Neuronal stem cell (in vitro differentiated cells): ENCODE measurements around the gene KCNJ6.
A peak's percentile ranks its signal among the peaks of the same experiment; 100 is the strongest.

Experiments
- DNase-seq: peaks from one replicate; pipeline ENCODE4 v3.0.0-alpha.2; 2013; ENCODE audit warnings: low spot score
- H2AFZ ChIP-seq: one replicate; pipeline ENCODE4 v1.6.1; 2013; ENCODE audit warnings: mild to moderate bottlenecking, low read length, inconsistent platforms
- H2AK5ac ChIP-seq: 2 replicates; pipeline ENCODE4 v1.6.1; 2013; ENCODE audit warnings: low read depth, mild to moderate bottlenecking, inconsistent platforms, low read length, moderate library complexity, mixed read lengths
- H2BK120ac ChIP-seq: 2 replicates; pipeline ENCODE4 v1.6.1; 2013; ENCODE audit warnings: low read depth, mild to moderate bottlenecking, inconsistent platforms, low read length, moderate library complexity, mixed read lengths
- H2BK12ac ChIP-seq: one replicate; pipeline ENCODE4 v1.6.1; 2013; ENCODE audit warnings: low read length, inconsistent platforms
- H2BK15ac ChIP-seq: 2 replicates; pipeline ENCODE4 v1.6.1; 2013; ENCODE audit warnings: mild to moderate bottlenecking, low read length, inconsistent platforms, mixed read lengths
- H2BK5ac ChIP-seq: one replicate; pipeline ENCODE4 v1.6.1; 2013; ENCODE audit warnings: inconsistent platforms, mild to moderate bottlenecking, low read length, moderate library complexity
- H3K14ac ChIP-seq: one replicate; pipeline ENCODE4 v1.6.1; 2013; ENCODE audit warnings: low read length, inconsistent platforms
- H3K18ac ChIP-seq: 2 replicates; pipeline ENCODE4 v1.6.1; 2013; ENCODE audit warnings: low read length, inconsistent platforms
- H3K23ac ChIP-seq: 2 replicates; pipeline ENCODE4 v1.6.1; 2013; ENCODE audit warnings: low read depth, mild to moderate bottlenecking, mixed read lengths, low read length, inconsistent platforms; ENCODE audit not compliant: poor library complexity
- H3K27ac ChIP-seq: replicated peaks from 3 replicates; pipeline ENCODE4 v1.5.1; 2013; ENCODE audit warnings: low read length, inconsistent platforms
- H3K27me3 ChIP-seq, 3 experiments: 2 replicates each; pipeline ENCODE4 v1.6.1; 2013; ENCODE audit warnings: low read length in 3 of 3, mild to moderate bottlenecking in 2 of 3, inconsistent platforms in 1 of 3, low read depth in 1 of 3, mixed read lengths in 1 of 3, moderate library complexity in 1 of 3; ENCODE audit not compliant: control insufficient read depth in 3 of 3, insufficient read depth in 3 of 3
- H3K36me3 ChIP-seq, 2 donors: replicated peaks in 1 of 2; 2 replicates each; pipeline ENCODE4 v1.6.1; 2013; ENCODE audit warnings: low read length in 2 of 2; ENCODE audit not compliant: control insufficient read depth in 2 of 2, insufficient read depth in 2 of 2
- H3K4ac ChIP-seq: 2 replicates; pipeline ENCODE4 v1.6.1; 2013; ENCODE audit warnings: inconsistent platforms, mild to moderate bottlenecking, low read length, moderate library complexity
- H3K4me1 ChIP-seq, 2 donors: 1 replicate in 1 of 2; 2 replicates in 1 of 2; pipeline ENCODE4 v1.6.1; 2013; ENCODE audit warnings: low read length in 2 of 2, low read depth in 1 of 2; ENCODE audit not compliant: control insufficient read depth in 2 of 2, insufficient read depth in 1 of 2
- H3K4me2 ChIP-seq: one replicate; pipeline ENCODE4 v1.6.1; 2013; ENCODE audit warnings: mild to moderate bottlenecking, low read length, inconsistent platforms; ENCODE audit not compliant: insufficient read depth, poor library complexity, severe bottlenecking
- H3K4me3 ChIP-seq, 2 donors: 2 replicates each; pipeline ENCODE4 v1.5.1; 2013; ENCODE audit warnings: low read length in 2 of 2, mild to moderate bottlenecking in 2 of 2, inconsistent platforms in 1 of 2, moderate library complexity in 1 of 2
- H3K79me1 ChIP-seq: one replicate; pipeline ENCODE4 v1.6.1; 2013; ENCODE audit warnings: low read depth, mild to moderate bottlenecking, inconsistent platforms, low read length, moderate library complexity
- H3K9ac ChIP-seq: one replicate; pipeline ENCODE4 v1.6.1; 2013; ENCODE audit warnings: mild to moderate bottlenecking, low read depth, low read length, inconsistent platforms; ENCODE audit not compliant: poor library complexity
- H3K9me3 ChIP-seq, 2 donors: replicated peaks in 1 of 2; 2 replicates each; pipeline versions ENCODE3 to v1.6.1; 2013; ENCODE audit warnings: low read length in 2 of 2, mild to moderate bottlenecking in 2 of 2, inconsistent platforms in 1 of 2, low read depth in 1 of 2, mixed read lengths in 1 of 2, moderate library complexity in 1 of 2; ENCODE audit not compliant: control insufficient read depth in 2 of 2, insufficient read depth in 1 of 2
- H4K8ac ChIP-seq: one replicate; pipeline ENCODE4 v1.6.1; 2013; ENCODE audit warnings: low read depth, mild to moderate bottlenecking, inconsistent platforms, low read length, moderate library complexity
- H4K91ac ChIP-seq: one replicate; pipeline ENCODE4 v1.6.1; 2013; ENCODE audit warnings: low read length, low read depth, mild to moderate bottlenecking, inconsistent platforms; ENCODE audit not compliant: poor library complexity
- WGBS, 2 donors: extraction: QIAGEN DNeasy Blood & Tissue Kit; methylation state at CpG; one replicate each; pipeline ENCODE4 v1.1.7; 2013; ENCODE audit warnings: missing lambda C conversion rate in 2 of 2, mixed read lengths in 1 of 2; ENCODE audit not compliant: insufficient read length in 2 of 2, insufficient replicate concordance in 1 of 2; ENCODE audit errors: extremely low coverage in 2 of 2; 5-methylcytosine and 5-hydroxymethylcytosine counted together

Gene KCNJ6

GRCh38 chr21:37659874-37660273 lies 256.4 kb downstream of the KCNJ6 start:
- Histone ChIP-seq H3K27ac (no peak overlapping the region), H2AFZ (no peak overlapping the region), H4K8ac (no peak overlapping the region), H4K91ac (no peak overlapping the region), H3K4me1 (peaks cover 0 to 1% of the 10 kb centered on the region in 2 donors), H2AK5ac (no peak overlapping the region), H3K9me3 (no peaks in the 10 kb centered on the region), H3K18ac (no peak overlapping the region), H3K4me2 (no peak overlapping the region), H3K36me3 (no peaks in the 10 kb centered on the region), H3K79me1 (no peaks in the 10 kb centered on the region), H3K4me3 (no peak overlapping the region), H2BK120ac (no peak overlapping the region), H3K27me3 (no peaks in the 10 kb centered on the region), H3K4ac (no peak overlapping the region), H3K9ac (no peak overlapping the region), H3K23ac (no peak overlapping the region), H2BK5ac (no peak overlapping the region), H2BK12ac (no peak overlapping the region), H3K14ac (no peak overlapping the region), H2BK15ac (no peak overlapping the region)
- WGBS, 2 donors: no CpG with 5 or more reads among the region's 1 CpG
- DNase-seq: no peak

DNA sequence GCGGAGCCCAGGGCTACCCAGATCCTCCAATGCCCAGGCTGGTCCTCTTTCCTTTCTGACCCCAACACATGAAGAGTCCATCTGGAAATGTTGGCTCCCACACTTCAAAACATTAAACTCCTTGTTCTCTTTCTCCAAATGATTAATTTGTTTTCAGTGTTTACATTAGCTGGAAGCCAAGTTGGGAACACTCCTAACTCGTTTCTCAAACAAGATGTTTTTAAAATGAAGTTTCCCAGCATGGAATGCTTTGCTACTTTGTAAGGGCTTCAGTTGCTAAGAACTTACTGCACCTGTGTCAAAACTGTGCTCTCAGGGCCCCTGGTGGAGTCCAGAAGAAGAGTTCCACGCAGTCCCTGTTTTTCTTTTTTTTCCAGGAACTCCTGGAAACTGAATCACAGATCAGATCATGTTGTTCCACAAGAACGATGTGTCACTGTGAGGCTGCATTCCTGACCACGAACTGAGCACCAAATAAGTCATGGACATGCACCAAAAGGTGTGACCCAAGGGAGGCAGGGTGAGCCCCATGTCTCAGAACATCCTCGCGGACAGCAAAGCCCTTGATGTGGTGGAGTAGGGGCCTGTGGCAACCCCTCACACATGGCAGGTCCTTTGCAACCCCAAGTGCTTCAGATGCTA lies 257.3 kb downstream of the KCNJ6 start:
- H2BK15ac ChIP-seq: no peak overlapping the region
- no peak overlapping the region for H2AFZ ChIP-seq
- H3K23ac ChIP-seq: peak overlapping the region; percentile 13
- peak overlapping the region; percentile 77 for H3K18ac ChIP-seq
- H4K8ac ChIP-seq: no peak overlapping the region
- no peak overlapping the region for H3K4me2 ChIP-seq
- no peak overlapping the region for H3K4me3 ChIP-seq
- no peak overlapping the region for H3K4ac ChIP-seq
- H3K9ac ChIP-seq: no peak overlapping the region
- WGBS, 2 donors: no CpG with 5 or more reads among the region's 7 CpGs
- H2BK12ac ChIP-seq: no peak overlapping the region
- H4K91ac ChIP-seq: no peak overlapping the region
- no peaks in the 10 kb centered on the region for H3K9me3 ChIP-seq
- no peak overlapping the region for H2BK120ac ChIP-seq
- H3K27ac ChIP-seq: no peak overlapping the region
- DNase-seq: no peak
- no peaks in the 10 kb centered on the region for H3K36me3 ChIP-seq
- no peak overlapping the region for H2AK5ac ChIP-seq
- H3K4me1 ChIP-seq: peaks cover 0 to 1% of the 10 kb centered on the region in 2 donors
- H3K27me3 ChIP-seq: no peaks in the 10 kb centered on the region
- H3K79me1 ChIP-seq: no peaks in the 10 kb centered on the region
- H3K14ac ChIP-seq: no peak overlapping the region
- H2BK5ac ChIP-seq: no peak overlapping the region

DNA sequence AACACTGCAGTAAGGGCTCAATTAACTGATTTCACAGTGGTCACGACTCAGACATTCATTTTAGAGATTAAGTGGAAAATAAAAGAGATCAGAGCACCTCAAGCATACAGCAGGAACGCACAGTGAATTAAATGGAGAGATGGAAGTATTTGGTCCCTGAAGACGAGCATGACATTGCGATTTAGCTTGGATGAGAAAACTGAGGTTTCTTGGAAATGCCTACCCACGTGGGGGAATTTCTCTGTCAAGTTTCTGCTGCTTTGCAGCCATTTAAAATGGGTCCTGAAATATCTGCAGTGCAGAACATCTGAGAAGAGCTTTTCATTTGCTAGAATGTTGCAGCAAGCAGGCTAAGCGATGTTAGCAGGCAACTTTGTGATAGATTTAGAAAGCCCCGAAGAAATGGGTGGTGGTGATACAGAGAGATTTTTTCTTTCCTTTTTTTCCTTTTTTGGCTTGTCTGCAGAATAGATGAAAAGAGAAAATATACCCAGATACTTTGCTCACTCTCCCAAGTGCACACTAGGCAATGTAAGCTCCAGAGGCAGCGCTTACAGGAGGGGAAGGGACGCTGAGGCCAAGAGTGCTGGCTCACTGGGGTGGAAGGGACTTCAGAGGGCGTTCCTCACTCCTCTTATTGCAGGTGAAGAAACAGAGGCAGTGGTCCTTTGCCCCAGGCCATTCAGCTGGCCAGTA lies 258.0 kb downstream of the KCNJ6 start:
- H3K36me3 ChIP-seq: no peaks in the 10 kb centered on the region
- DNase-seq: no peak
- no peak overlapping the region for H2AK5ac ChIP-seq
- H3K27me3 ChIP-seq: no peaks in the 10 kb centered on the region
- peak overlapping the region; percentile 77 for H3K18ac ChIP-seq
- H3K23ac ChIP-seq: no peak overlapping the region
- no peaks in the 10 kb centered on the region for H3K79me1 ChIP-seq
- no peak overlapping the region for H4K8ac ChIP-seq
- H2BK120ac ChIP-seq: no peak overlapping the region
- H2BK15ac ChIP-seq: no peak overlapping the region
- H3K4me1 ChIP-seq: peaks cover 0 to 1% of the 10 kb centered on the region in 2 donors
- no peak overlapping the region for H2BK12ac ChIP-seq
- H4K91ac ChIP-seq: no peak overlapping the region
- no peak overlapping the region for H3K14ac ChIP-seq
- no CpG with 5 or more reads among the region's 10 CpGs for WGBS, 2 donors
- no peak overlapping the region for H3K9ac ChIP-seq
- no peak overlapping the region for H2BK5ac ChIP-seq
- no peaks in the 10 kb centered on the region for H3K9me3 ChIP-seq
- no peak overlapping the region for H3K4me3 ChIP-seq
- H2AFZ ChIP-seq: no peak overlapping the region
- no peak overlapping the region for H3K27ac ChIP-seq
- H3K4me2 ChIP-seq: no peak overlapping the region
- no peak overlapping the region for H3K4ac ChIP-seq

- Histone ChIP-seq H3K18ac (no peak overlapping the region), H3K23ac (no peak overlapping the region), H3K27me3 (no peaks in the 10 kb centered on the region), H3K4me3 (no peak overlapping the region), H3K14ac (no peak overlapping the region), H3K36me3 (no peaks in the 10 kb centered on the region), H2AFZ (no peak overlapping the region), H2BK15ac (peak overlapping the region; percentile 38), H3K4me1 (peaks cover 0 to 1% of the 10 kb centered on the region in 2 donors), H4K8ac (no peak overlapping the region), H2BK12ac (no peak overlapping the region), H3K27ac (no peak overlapping the region), H3K9me3 (no peaks in the 10 kb centered on the region), H2BK120ac (no peak overlapping the region), H3K79me1 (no peaks in the 10 kb centered on the region), H3K4ac (no peak overlapping the region), H2BK5ac (no peak overlapping the region), H3K4me2 (no peak overlapping the region), H3K9ac (no peak overlapping the region), H4K91ac (no peak overlapping the region), H2AK5ac (peak overlapping the region; percentile 74)
- DNase-seq: no peak
- no CpG with 5 or more reads among the region's 5 CpGs for WGBS, 2 donors
Observed at GRCh38 chr21:37656899-37657298, 259.4 kb downstream of the KCNJ6 start.
